Measurements from ENCODE around the gene LRRC36. TPM values are rescaled to one million over a fixed set of nuclear protein-coding genes. Genes with fewer than 3 reads are reported as not detected.

LRRC36 gene
- total and polyA plus RNA-seq, 10 of the 15 experiments (the other 5 are each of a cell fraction or from before 2014, with no cell fraction given): 0.45 to 2.0 (median 0.75) TPM; not detected in 1

- TF ChIP-seq CEBPZ (IDR thresholded peaks at IDR 0.05; ENCODE audit: low read depth, low read length) (no peak), SMC3 (IDR thresholded peaks at IDR 0.05; ENCODE audit: borderline replicate concordance, low read length) (peak; percentile 63), SIN3A (IDR thresholded peaks at IDR 0.05; ENCODE audit: low read depth, low read length) (no peak), MEF2A (IDR thresholded peaks at IDR 0.05; ENCODE audit: insufficient read depth, low read depth, low read length) (no peak), PKNOX1 (IDR thresholded peaks at IDR 0.05) (no peak), USF1 (IDR thresholded peaks at IDR 0.05; ENCODE audit: borderline replicate concordance, extremely low read length, insufficient read depth, low read depth, low read length) (no peak), NFXL1 (IDR thresholded peaks at IDR 0.05; ENCODE audit: borderline replicate concordance) (no peak), CTCF (IDR thresholded peaks at IDR 0.05 in 2 of 3, conservative IDR thresholded peaks at IDR 0.05 in 1 of 3; ENCODE audit: control insufficient read depth in 2 of 3, extremely low read depth in 1 of 3, insufficient read depth in 1 of 3, low read depth in 3 of 3, low read length in 3 of 3) (peak; percentile 67 to 80 (median 71)), RAD21 (IDR thresholded peaks at IDR 0.05; ENCODE audit: insufficient read depth, low read depth, low read length) (peak; percentile 74), RUNX3 (IDR thresholded peaks at IDR 0.05; ENCODE audit: low read length) (peak; percentile 30; the same call in 1 of the 2 replicates)
Observed at GRCh38 chr16:67399218-67399733, 72.7 kb downstream of the LRRC36 start (continued).
